PC-9 (cell line): ENCODE results near the gene DCTN2.

Source experiments
- EZH2 ChIP-seq: fragments of 200-600 bp; sonication (generic); IDR thresholded peaks from 2 replicates; pipeline ENCODE4 v1.8.0; 2017; ENCODE audit warnings: antibody characterized with exemption, low read depth
- TF ChIP-seq, protein P1 (sequence below): fragments of 200-600 bp; sonication (generic); conservative IDR thresholded peaks from 2 replicates; pipeline ENCODE4 v1.6.1; 2017; ENCODE audit warnings: mixed run types, antibody characterized with exemption, mild to moderate bottlenecking, moderate library complexity

DNA sequence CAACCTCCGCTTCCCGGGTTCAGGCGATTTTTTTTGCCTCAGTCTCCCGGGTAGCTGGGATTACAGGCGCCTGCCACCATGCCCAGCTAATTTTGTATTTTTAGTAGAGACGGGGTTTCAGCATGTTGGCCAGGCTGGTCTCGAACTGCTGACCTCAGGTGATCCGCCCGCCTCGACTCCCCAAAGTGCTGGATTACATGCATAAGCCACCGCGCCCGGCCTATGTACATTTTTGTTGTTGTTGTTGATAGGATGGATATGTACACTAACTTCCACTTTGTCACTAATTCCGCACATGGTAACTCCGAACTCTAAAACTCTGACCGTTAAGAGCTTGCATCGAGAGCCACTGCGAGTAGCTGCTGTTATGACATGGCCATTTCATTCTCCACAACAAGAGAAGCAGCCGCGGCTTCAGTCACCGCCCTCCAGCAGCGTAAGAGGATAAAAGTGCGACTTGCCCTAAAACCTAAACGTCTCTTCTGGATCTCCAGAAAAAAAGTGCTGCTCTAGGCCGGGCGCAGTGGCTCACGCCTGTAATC is 59.9 kb downstream of the DCTN2 start:
- TF ChIP-seq, protein P1, sequence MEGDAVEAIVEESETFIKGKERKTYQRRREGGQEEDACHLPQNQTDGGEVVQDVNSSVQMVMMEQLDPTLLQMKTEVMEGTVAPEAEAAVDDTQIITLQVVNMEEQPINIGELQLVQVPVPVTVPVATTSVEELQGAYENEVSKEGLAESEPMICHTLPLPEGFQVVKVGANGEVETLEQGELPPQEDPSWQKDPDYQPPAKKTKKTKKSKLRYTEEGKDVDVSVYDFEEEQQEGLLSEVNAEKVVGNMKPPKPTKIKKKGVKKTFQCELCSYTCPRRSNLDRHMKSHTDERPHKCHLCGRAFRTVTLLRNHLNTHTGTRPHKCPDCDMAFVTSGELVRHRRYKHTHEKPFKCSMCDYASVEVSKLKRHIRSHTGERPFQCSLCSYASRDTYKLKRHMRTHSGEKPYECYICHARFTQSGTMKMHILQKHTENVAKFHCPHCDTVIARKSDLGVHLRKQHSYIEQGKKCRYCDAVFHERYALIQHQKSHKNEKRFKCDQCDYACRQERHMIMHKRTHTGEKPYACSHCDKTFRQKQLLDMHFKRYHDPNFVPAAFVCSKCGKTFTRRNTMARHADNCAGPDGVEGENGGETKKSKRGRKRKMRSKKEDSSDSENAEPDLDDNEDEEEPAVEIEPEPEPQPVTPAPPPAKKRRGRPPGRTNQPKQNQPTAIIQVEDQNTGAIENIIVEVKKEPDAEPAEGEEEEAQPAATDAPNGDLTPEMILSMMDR, result no peak
- no peak for TF ChIP-seq EZH2
